Pancreas (tissue), 10 donors: ENCODE results near the gene PIGL. TPM values are rescaled to one million over a fixed set of nuclear protein-coding genes. Genes with fewer than 3 reads are reported as not detected.

Experiments
- ATAC-seq, 4 donors: fragments of 200-7000 bp; cut with Tn5 transposase; one replicate each; pipeline versions ENCODE4 v1.8.0 to v1.9.1; 2020; ENCODE audit warnings: mild to moderate bottlenecking in 4 of 4, moderate library complexity in 4 of 4
- DNase-seq, 6 donors: peaks; one replicate each; pipeline ENCODE4 v3.0.0-alpha.2; 2020
- FAIRE-seq: peaks from 2 replicates; lab custom pipeline; 2012; peaks lifted over from hg19 to GRCh38; lab: Jason Lieb, UNC
- H3K27ac ChIP-seq, 4 donors: fragments of 200-600 bp; sonication (generic); 1 replicate in 3 of 4; 2 replicates in 1 of 4; pipeline versions ENCODE4 v1.5.0 to v1.8.0; 2020
- H3K27me3 ChIP-seq, 4 donors: fragments of 200-600 bp; one replicate each; pipeline ENCODE4 v1.8.0; 2021
- H3K36me3 ChIP-seq, 3 donors: fragments of 200-600 bp; sonication (generic) in 1 of 3; one replicate each; pipeline versions ENCODE4 v1.5.0 to v1.8.0; 2020 to 2021
- H3K4me1 ChIP-seq, 3 donors: fragments of 200-600 bp; one replicate each; pipeline ENCODE4 v1.8.0; 2021
- H3K4me3 ChIP-seq, 4 donors: fragments of 200-600 bp; sonication (generic) in 2 of 4; one replicate each; pipeline versions ENCODE4 v1.5.0 to v1.8.0; 2020 to 2021
- H3K9me3 ChIP-seq, 4 donors: fragments of 200-600 bp; one replicate each; pipeline ENCODE4 v1.8.0; 2021
- CTCF ChIP-seq, 4 donors: fragments of 200-600 bp; sonication (generic) in 3 of 4; IDR thresholded peaks; one replicate each; pipeline versions ENCODE4 v1.5.0 to v1.8.0; 2021; ENCODE audit warnings: antibody characterized with exemption in 4 of 4
- WGBS, 2 donors: extraction: QIAGEN DNeasy Blood & Tissue Kit; methylation state at CpG; one replicate each; pipeline ENCODE4 v1.1.7; 2013; 5-methylcytosine and 5-hydroxymethylcytosine counted together
- intact Hi-C, 3 donors: fragments of 100-400 bp; cut with DNase I; formaldehyde crosslinking; loops; one replicate each; pipeline versions ENCODE4 v1.11.1 to v1.14.2; 2022
- polyA plus RNA-seq, 2 donors: library from polyadenylated mRNA; stranded (reverse); fragments of 200-250 nt; gene quantifications; one replicate each; pipeline ENCODE4 v1.2.3, GENCODE V29; 2013
- total RNA-seq, 6 donors: library from RNA; stranded (reverse); fragmentation: NEBNext Ultra II Directional in 4 of 6; extraction: Animal tissue kit (Norgen Biotek cat#: 25700) in 4 of 6; gene quantifications; one replicate each; pipeline versions ENCODE4 v1.2.1 to v1.2.4, GENCODE V29; 2021 to 2023
- donor health status: healthy with polysubstance abuse.
- donor health status: DM: no; HTN: no; CAD: no; lungs with moderate emphysema.
- donor health status: DM: no; HTN: no; CAD: no.
- donor health status: control.
- donor health status: control.
- donor health status: Bipolar disorder and iron deficiency.
- donor health status: DM: yes; HTN: yes; CAD: no.
- donor health status: DM: no; HTN: no; CAD: no.
- donor health status: DM: no; HTN: no; CAD: no.
- donor health status: DM: yes; HTN: yes; CAD: no.

The PIGL gene
- total and polyA plus RNA-seq, 8 donors, result 11.3 to 27.1 (median 17.0) TPM

GRCh38 chr17:16261049-16261448 lies 44.0 kb downstream of the PIGL start:
- Histone ChIP-seq H3K36me3 (no peaks in the 10 kb centered on the region), H3K4me1 (peaks cover 0 to 7% (median 6%) of the 10 kb centered on the region in 3 donors), H3K27me3 (no peaks in the 10 kb centered on the region), H3K9me3 (no peaks in the 10 kb centered on the region), H3K27ac (no peak overlapping the region), H3K4me3 (no peak overlapping the region)
- intact Hi-C loops, result no loop called here
- ATAC-seq, result no peak
- FAIRE-seq, result no peak
- no peak for DNase-seq
- no peak for TF ChIP-seq CTCF (IDR thresholded peaks at IDR 0.05)
- WGBS, 2 donors, result 79 to 98% methylated on average over 3 of the region's 3 CpGs

- FAIRE-seq (no peak), ATAC-seq (no peak), DNase-seq (no peak)
- Histone ChIP-seq H3K4me3 (no peak overlapping the region), H3K27me3 (no peaks in the 10 kb centered on the region), H3K27ac (no peak overlapping the region), H3K9me3 (no peaks in the 10 kb centered on the region), H3K36me3 (no peaks in the 10 kb centered on the region), H3K4me1 (no peaks in the 10 kb centered on the region)
- no peak for TF ChIP-seq CTCF (IDR thresholded peaks at IDR 0.05)
- WGBS, 2 donors, result 95 to 96% methylated on average over 4 of the region's 4 CpGs
- intact Hi-C loops, result no loop called here
Observed at GRCh38 chr17:16262201-16262600, 45.2 kb downstream of the PIGL start.

- no peaks in the 10 kb centered on the region for H3K27me3 ChIP-seq
- intact Hi-C loops, result no loop called here
- no peak for TF ChIP-seq CTCF (IDR thresholded peaks at IDR 0.05)
- no peaks in the 10 kb centered on the region for H3K36me3 ChIP-seq
- DNase-seq, result no peak
- no peak overlapping the region for H3K27ac ChIP-seq
- 90 to 94% methylated on average over 6 of the region's 6 CpGs for WGBS, 2 donors
- no peaks in the 10 kb centered on the region for H3K4me1 ChIP-seq
- FAIRE-seq, result no peak
- no peak overlapping the region for H3K4me3 ChIP-seq
- H3K9me3 ChIP-seq, result no peaks in the 10 kb centered on the region
- no peak for ATAC-seq
Observed at GRCh38 chr17:16267174-16267573, 50.2 kb downstream of the PIGL start.

GRCh38 chr17:16269658-16270057 lies 52.6 kb downstream of the PIGL start:
- WGBS, 2 donors, result 93 to 98% methylated on average over 2 of the region's 2 CpGs
- FAIRE-seq, result no peak
- no peak for TF ChIP-seq CTCF (IDR thresholded peaks at IDR 0.05)

GRCh38 chr17:16272111-16272840 lies 55.3 kb downstream of the PIGL start:
- Histone ChIP-seq H3K4me1 (no peaks in the 10 kb centered on the region), H3K27me3 (no peaks in the 10 kb centered on the region), H3K4me3 (no peak overlapping the region), H3K9me3 (no peaks in the 10 kb centered on the region), H3K27ac (no peak overlapping the region), H3K36me3 (no peaks in the 10 kb centered on the region)
- no peak for TF ChIP-seq CTCF (IDR thresholded peaks at IDR 0.05)
- 89 to 92% methylated on average over 3 of the region's 3 CpGs for WGBS, 2 donors
- intact Hi-C loops, result no loop called here
- no peak for ATAC-seq
- FAIRE-seq, result no peak
- DNase-seq, result no peak

More at GRCh38 chr17:16269658-16270057, 52.6 kb downstream of the PIGL start:
- no peaks in the 10 kb centered on the region for H3K4me1 ChIP-seq
- no peak for DNase-seq
- no peak overlapping the region for H3K27ac ChIP-seq
- no peaks in the 10 kb centered on the region for H3K27me3 ChIP-seq
- ATAC-seq, result no peak
- H3K9me3 ChIP-seq, result no peaks in the 10 kb centered on the region
- H3K36me3 ChIP-seq, result no peaks in the 10 kb centered on the region
- intact Hi-C loops, result no loop called here
- H3K4me3 ChIP-seq, result no peak overlapping the region
